Uterus (tissue), 4 donors: ENCODE data around the gene RFX6. TPM values are rescaled to one million over a fixed set of nuclear protein-coding genes. Genes with fewer than 3 reads are reported as not detected.
"Not testable (repeated sequence)": the region's sequence is repeated elsewhere in the genome, so short reads cannot be mapped to it uniquely, and the experiment has no call there.

Source experiments
- DNase-seq, 2 donors: peaks; one replicate each; pipeline ENCODE4 v3.0.0-alpha.2; 2019 to 2020
- H3K27ac ChIP-seq, 2 donors: fragments of 200-600 bp; sonication (generic); 1 replicate in 1 of 2; 2 replicates in 1 of 2; pipeline ENCODE4 v1.5.1; 2016 to 2018
- H3K27me3 ChIP-seq, 2 donors: fragments of 200-600 bp; sonication (generic); one replicate each; pipeline ENCODE4 v1.5.1; 2018 to 2019; ENCODE audit warnings: control low read depth in 1 of 2
- H3K36me3 ChIP-seq, 2 donors: fragments of 200-600 bp; sonication (generic); one replicate each; pipeline ENCODE4 v1.5.1; 2019; ENCODE audit warnings: control low read depth in 1 of 2
- H3K4me1 ChIP-seq, 2 donors: fragments of 200-600 bp; sonication (generic); one replicate each; pipeline ENCODE4 v1.5.1; 2018 to 2019; ENCODE audit warnings: control low read depth in 1 of 2
- H3K4me3 ChIP-seq, 2 donors: fragments of 200-600 bp; sonication (generic); 1 replicate in 1 of 2; 2 replicates in 1 of 2; pipeline ENCODE4 v1.5.1; 2018 to 2019; ENCODE audit warnings: mild to moderate bottlenecking in 1 of 2
- H3K9me3 ChIP-seq, 2 donors: fragments of 200-600 bp; sonication (generic); one replicate each; pipeline ENCODE4 v1.5.1; 2019; ENCODE audit warnings: control low read depth in 1 of 2
- CTCF ChIP-seq, 4 experiments: fragments of 200-600 bp in 2 of 4; fragments of 450-650 bp in 2 of 4; sonication (generic) in 2 of 4; IDR thresholded peaks; one replicate each; pipeline ENCODE4 v1.5.1; 2016 to 2019; ENCODE audit warnings: antibody characterized with exemption in 4 of 4, mild to moderate bottlenecking in 2 of 4, moderate library complexity in 1 of 4
- POLR2A ChIP-seq, 2 donors: fragments of 450-650 bp; IDR thresholded peaks; one replicate each; pipeline ENCODE4 v1.6.1; 2016; ENCODE audit warnings: antibody characterized with exemption in 2 of 2, mild to moderate bottlenecking in 1 of 2, moderate library complexity in 1 of 2
- intact Hi-C: fragments of 100-400 bp; cut with DNase I; formaldehyde crosslinking; loops from one replicate; pipeline ENCODE4 v1.15.1; 2023; ENCODE audit warnings: low total_unique reads
- total RNA-seq, 4 donors: library from RNA; depleted of rRNA in 3 of 4; stranded (reverse); fragments of >200 nt in 3 of 4; gene quantifications; one replicate each; pipeline versions ENCODE4 v1.1.0 to v1.2.4, GENCODE V29; 2014 to 2023
- donor health status: DM: yes; HTN: yes; CAD: no.

Gene RFX6
- not detected for total RNA-seq

- Histone ChIP-seq H3K27ac (no peak within 1 kb of the TSS), H3K27me3 (peaks cover 0 to 31% of the 10 kb centered on the region in 2 donors)
- no peak for TF ChIP-seq CTCF (IDR thresholded peaks at IDR 0.05)
- no peak for TF ChIP-seq POLR2A (IDR thresholded peaks at IDR 0.05)
Measured at GRCh38 chr6:116876635-116877611, at the start of gene RFX6. Gene RFX6 (plus strand): TSS chr6:116877242. CDS start chr6:116877276, 34 bp downstream.

GRCh38 chr6:116827561-116828240, 49.3 kb upstream of the RFX6 start:
- H3K36me3 ChIP-seq, result no peaks in the 10 kb centered on the region
- no peaks in the 10 kb centered on the region for H3K9me3 ChIP-seq
- intact Hi-C loops, result no loop called here
- no peak overlapping the region for H3K27ac ChIP-seq
- DNase-seq, result no peak
- H3K27me3 ChIP-seq, result no peaks in the 10 kb centered on the region
- TF ChIP-seq CTCF (IDR thresholded peaks at IDR 0.05), result no peak
- no peak for TF ChIP-seq POLR2A (IDR thresholded peaks at IDR 0.05)
- H3K4me1 ChIP-seq, result no peaks in the 10 kb centered on the region
- no peak overlapping the region for H3K4me3 ChIP-seq

More at GRCh38 chr6:116876635-116877611, at the start of gene RFX6:
- no peaks in the 10 kb centered on the region for H3K36me3 ChIP-seq
- intact Hi-C loops, result no loop called here
- no peaks in the 10 kb centered on the region for H3K4me1 ChIP-seq
- no peak for DNase-seq
- H3K9me3 ChIP-seq, result no peaks in the 10 kb centered on the region
- H3K4me3 ChIP-seq, result no peak within 1 kb of the TSS

GRCh38 chr6:116828983-116829382, 48.1 kb upstream of the RFX6 start, which contains the start of gene GPRC6A:
Gene GPRC6A (minus strand): TSS chr6:116829083. CDS start chr6:116829013, 70 bp downstream.
- Histone ChIP-seq H3K4me1 (no peaks in the 10 kb centered on the region), H3K9me3 (no peaks in the 10 kb centered on the region), H3K27me3 (no peaks in the 10 kb centered on the region), H3K27ac (no peak within 1 kb of the TSS), H3K4me3 (no peak within 1 kb of the TSS), H3K36me3 (no peaks in the 10 kb centered on the region)
- TF ChIP-seq POLR2A (IDR thresholded peaks at IDR 0.05), result no peak
- no peak for TF ChIP-seq CTCF (IDR thresholded peaks at IDR 0.05)
- intact Hi-C loops, result no loop called here
- DNase-seq, result no peak

- DNase-seq, H3K4me1 ChIP-seq, H3K4me3 ChIP-seq, H3K36me3 ChIP-seq, H3K27me3 ChIP-seq, H3K27ac ChIP-seq, H3K9me3 ChIP-seq, intact Hi-C loops: not testable (repeated sequence)
Measured at GRCh38 chr6:116834526-116834925, 42.5 kb upstream of the RFX6 start.

GRCh38 chr6:116836606-116837342, 40.3 kb upstream of the RFX6 start:
- intact Hi-C loops, result no loop called here

More at GRCh38 chr6:116836606-116837342, 40.3 kb upstream of the RFX6 start:
- TF ChIP-seq POLR2A (IDR thresholded peaks at IDR 0.05) (no peak), CTCF (IDR thresholded peaks at IDR 0.05) (no peak)
- DNase-seq, result no peak
- H3K4me1 ChIP-seq, result no peaks in the 10 kb centered on the region
- no peak overlapping the region for H3K27ac ChIP-seq
- no peaks in the 10 kb centered on the region for H3K36me3 ChIP-seq
- H3K9me3 ChIP-seq, result no peaks in the 10 kb centered on the region
- no peak overlapping the region for H3K4me3 ChIP-seq
- H3K27me3 ChIP-seq, result no peaks in the 10 kb centered on the region
